K562 (cell line): ENCODE measurements around the gene HTRA3.

Experiments
- ARHGAP35 ChIP-seq: fragments of 450-650 bp; IDR thresholded peaks from 2 replicates; pipeline ENCODE4 v1.6.1; 2018; ENCODE audit not compliant: partially characterized antibody
- KAT2B ChIP-seq: IDR thresholded peaks from one replicate; pipeline ENCODE4 v1.6.1; 2012; ENCODE audit warnings: low read depth, mild to moderate bottlenecking, control low read depth, inconsistent platforms, low read length, moderate library complexity
- MAFK ChIP-seq: IDR thresholded peaks from 2 replicates; pipeline ENCODE4 v1.6.1; 2011; ENCODE audit warnings: low read length, improper control_type of control experiment
- NCOA1 ChIP-seq: fragments of 450-650 bp; IDR thresholded peaks from 2 replicates; pipeline ENCODE4 v1.6.1; 2016; ENCODE audit warnings: low read depth
- POLR2AphosphoS5 ChIP-seq: IDR thresholded peaks from 2 replicates; pipeline ENCODE4 v1.6.1; 2011; ENCODE audit warnings: mild to moderate bottlenecking, low read depth, low read length, moderate library complexity; ENCODE audit not compliant: control insufficient read depth, insufficient read depth
- RFX7 ChIP-seq: fragments of 250-450 bp; sonication (Bioruptor Pico); IDR thresholded peaks from 2 replicates; pipeline ENCODE4 v1.5.1; 2021; ENCODE audit warnings: mild to moderate bottlenecking
- SIN3B ChIP-seq: fragments of 450-650 bp; IDR thresholded peaks from 2 replicates; pipeline ENCODE4 v1.6.1; 2017; ENCODE audit warnings: low read depth, mild to moderate bottlenecking, moderate library complexity
- STAG1 ChIP-seq: sonication (generic); formaldehyde crosslinking; IDR thresholded peaks from 2 replicates; pipeline ENCODE4 v1.5.0; 2020; ENCODE audit warnings: missing genetic modification reagents, borderline replicate concordance
- TBP ChIP-seq: optimal IDR thresholded peaks from 2 replicates; pipeline ENCODE3; 2011; ENCODE audit warnings: low read depth, low read length, improper control_type of control experiment
- TF ChIP-seq, protein P1 (sequence below), 3 experiments: IDR thresholded peaks in 2 of 3; conservative IDR thresholded peaks in 1 of 3; 2 replicates each; pipeline ENCODE4 v1.5.1; 2011 to 2012; ENCODE audit warnings: low read length in 3 of 3, mild to moderate bottlenecking in 3 of 3, control low read depth in 2 of 3, improper control_type of control experiment in 1 of 3, inconsistent platforms in 1 of 3, low read depth in 1 of 3, mixed read lengths in 1 of 3, moderate library complexity in 1 of 3; ENCODE audit not compliant: insufficient read depth in 2 of 3
- TF ChIP-seq, protein P2 (sequence below): sonication (generic); formaldehyde crosslinking; IDR thresholded peaks from 2 replicates; pipeline ENCODE4 v1.8.1; 2023; ENCODE audit warnings: mild to moderate bottlenecking, missing genetic modification reagents
- TF ChIP-seq, protein P3 (sequence below): sonication (generic); formaldehyde crosslinking; IDR thresholded peaks from 2 replicates; pipeline ENCODE4 v1.8.0; 2023; ENCODE audit warnings: mild to moderate bottlenecking, missing genetic modification reagents
- TF ChIP-seq, protein P4 (sequence below): sonication (generic); formaldehyde crosslinking; IDR thresholded peaks from 2 replicates; pipeline ENCODE4 v1.8.1; 2023; ENCODE audit warnings: mild to moderate bottlenecking, missing genetic modification reagents, moderate library complexity

DNA sequence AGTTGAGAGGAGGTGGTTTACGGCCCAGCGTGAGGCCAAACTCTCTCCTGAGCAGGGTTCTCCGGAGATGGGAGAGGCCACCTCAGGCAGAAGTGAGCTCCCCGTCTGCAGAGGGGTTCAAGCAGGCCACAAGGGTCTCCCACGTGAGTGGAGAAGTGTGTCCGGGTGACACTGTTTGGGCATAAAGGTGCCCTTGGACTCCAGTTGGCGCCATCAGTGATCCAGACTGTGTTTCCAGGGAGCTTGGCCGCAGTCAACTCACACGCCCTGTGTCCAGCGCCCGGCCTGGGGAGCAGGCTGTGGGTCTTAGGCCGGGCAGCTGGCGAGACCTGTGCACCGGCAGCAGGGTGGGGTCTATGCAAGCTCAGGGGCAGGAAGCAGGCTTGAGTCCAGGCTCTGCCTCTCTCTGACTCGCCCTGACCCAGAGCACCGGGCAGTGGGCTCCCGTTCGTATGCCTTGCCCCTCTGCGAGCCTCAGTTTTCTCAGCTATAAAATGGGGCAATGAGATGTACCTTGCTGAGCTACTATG lies 24.6 kb upstream of the HTRA3 start:
- TF ChIP-seq, protein P1, sequence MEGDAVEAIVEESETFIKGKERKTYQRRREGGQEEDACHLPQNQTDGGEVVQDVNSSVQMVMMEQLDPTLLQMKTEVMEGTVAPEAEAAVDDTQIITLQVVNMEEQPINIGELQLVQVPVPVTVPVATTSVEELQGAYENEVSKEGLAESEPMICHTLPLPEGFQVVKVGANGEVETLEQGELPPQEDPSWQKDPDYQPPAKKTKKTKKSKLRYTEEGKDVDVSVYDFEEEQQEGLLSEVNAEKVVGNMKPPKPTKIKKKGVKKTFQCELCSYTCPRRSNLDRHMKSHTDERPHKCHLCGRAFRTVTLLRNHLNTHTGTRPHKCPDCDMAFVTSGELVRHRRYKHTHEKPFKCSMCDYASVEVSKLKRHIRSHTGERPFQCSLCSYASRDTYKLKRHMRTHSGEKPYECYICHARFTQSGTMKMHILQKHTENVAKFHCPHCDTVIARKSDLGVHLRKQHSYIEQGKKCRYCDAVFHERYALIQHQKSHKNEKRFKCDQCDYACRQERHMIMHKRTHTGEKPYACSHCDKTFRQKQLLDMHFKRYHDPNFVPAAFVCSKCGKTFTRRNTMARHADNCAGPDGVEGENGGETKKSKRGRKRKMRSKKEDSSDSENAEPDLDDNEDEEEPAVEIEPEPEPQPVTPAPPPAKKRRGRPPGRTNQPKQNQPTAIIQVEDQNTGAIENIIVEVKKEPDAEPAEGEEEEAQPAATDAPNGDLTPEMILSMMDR (IDR thresholded peaks at IDR 0.05 in 2 of 3, conservative IDR thresholded peaks at IDR 0.05 in 1 of 3; ENCODE audit: insufficient read depth in 2 of 3, low read depth in 1 of 3, low read length in 3 of 3): no peak
- TF ChIP-seq MAFK (no peak), TBP (no peak), ARHGAP35 (no peak), KAT2B (no peak), POLR2AphosphoS5 (no peak), SIN3B (no peak), STAG1 (no peak), RFX7 (CRISPR knock-in tag) (no peak), NCOA1 (no peak)
- TF ChIP-seq, protein P2, sequence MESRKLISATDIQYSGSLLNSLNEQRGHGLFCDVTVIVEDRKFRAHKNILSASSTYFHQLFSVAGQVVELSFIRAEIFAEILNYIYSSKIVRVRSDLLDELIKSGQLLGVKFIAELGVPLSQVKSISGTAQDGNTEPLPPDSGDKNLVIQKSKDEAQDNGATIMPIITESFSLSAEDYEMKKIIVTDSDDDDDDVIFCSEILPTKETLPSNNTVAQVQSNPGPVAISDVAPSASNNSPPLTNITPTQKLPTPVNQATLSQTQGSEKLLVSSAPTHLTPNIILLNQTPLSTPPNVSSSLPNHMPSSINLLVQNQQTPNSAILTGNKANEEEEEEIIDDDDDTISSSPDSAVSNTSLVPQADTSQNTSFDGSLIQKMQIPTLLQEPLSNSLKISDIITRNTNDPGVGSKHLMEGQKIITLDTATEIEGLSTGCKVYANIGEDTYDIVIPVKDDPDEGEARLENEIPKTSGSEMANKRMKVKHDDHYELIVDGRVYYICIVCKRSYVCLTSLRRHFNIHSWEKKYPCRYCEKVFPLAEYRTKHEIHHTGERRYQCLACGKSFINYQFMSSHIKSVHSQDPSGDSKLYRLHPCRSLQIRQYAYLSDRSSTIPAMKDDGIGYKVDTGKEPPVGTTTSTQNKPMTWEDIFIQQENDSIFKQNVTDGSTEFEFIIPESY: no peak
- TF ChIP-seq, protein P3, sequence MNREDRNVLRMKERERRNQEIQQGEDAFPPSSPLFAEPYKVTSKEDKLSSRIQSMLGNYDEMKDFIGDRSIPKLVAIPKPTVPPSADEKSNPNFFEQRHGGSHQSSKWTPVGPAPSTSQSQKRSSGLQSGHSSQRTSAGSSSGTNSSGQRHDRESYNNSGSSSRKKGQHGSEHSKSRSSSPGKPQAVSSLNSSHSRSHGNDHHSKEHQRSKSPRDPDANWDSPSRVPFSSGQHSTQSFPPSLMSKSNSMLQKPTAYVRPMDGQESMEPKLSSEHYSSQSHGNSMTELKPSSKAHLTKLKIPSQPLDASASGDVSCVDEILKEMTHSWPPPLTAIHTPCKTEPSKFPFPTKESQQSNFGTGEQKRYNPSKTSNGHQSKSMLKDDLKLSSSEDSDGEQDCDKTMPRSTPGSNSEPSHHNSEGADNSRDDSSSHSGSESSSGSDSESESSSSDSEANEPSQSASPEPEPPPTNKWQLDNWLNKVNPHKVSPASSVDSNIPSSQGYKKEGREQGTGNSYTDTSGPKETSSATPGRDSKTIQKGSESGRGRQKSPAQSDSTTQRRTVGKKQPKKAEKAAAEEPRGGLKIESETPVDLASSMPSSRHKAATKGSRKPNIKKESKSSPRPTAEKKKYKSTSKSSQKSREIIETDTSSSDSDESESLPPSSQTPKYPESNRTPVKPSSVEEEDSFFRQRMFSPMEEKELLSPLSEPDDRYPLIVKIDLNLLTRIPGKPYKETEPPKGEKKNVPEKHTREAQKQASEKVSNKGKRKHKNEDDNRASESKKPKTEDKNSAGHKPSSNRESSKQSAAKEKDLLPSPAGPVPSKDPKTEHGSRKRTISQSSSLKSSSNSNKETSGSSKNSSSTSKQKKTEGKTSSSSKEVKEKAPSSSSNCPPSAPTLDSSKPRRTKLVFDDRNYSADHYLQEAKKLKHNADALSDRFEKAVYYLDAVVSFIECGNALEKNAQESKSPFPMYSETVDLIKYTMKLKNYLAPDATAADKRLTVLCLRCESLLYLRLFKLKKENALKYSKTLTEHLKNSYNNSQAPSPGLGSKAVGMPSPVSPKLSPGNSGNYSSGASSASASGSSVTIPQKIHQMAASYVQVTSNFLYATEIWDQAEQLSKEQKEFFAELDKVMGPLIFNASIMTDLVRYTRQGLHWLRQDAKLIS (CRISPR knock-in tag): no peak
- TF ChIP-seq, protein P4, sequence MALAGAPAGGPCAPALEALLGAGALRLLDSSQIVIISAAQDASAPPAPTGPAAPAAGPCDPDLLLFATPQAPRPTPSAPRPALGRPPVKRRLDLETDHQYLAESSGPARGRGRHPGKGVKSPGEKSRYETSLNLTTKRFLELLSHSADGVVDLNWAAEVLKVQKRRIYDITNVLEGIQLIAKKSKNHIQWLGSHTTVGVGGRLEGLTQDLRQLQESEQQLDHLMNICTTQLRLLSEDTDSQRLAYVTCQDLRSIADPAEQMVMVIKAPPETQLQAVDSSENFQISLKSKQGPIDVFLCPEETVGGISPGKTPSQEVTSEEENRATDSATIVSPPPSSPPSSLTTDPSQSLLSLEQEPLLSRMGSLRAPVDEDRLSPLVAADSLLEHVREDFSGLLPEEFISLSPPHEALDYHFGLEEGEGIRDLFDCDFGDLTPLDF (CRISPR knock-in tag): no peak
